GM10248 (cell line): Measurements from ENCODE around the gene EDAR.

Experiments used
- CTCF ChIA-PET: fragments of 300-600 bp; sonication (Branson Sonifier 250); formaldehyde crosslinking; extraction: SDS; loops from one replicate; lab custom pipeline; 2021; ENCODE audit warnings: antibody characterized with exemption; lab: Yijun Ruan, JAX
- POLR2A ChIA-PET: fragments of 350-650 bp; sonication (Branson Sonifier 250); formaldehyde crosslinking; extraction: SDS; loops from one replicate; lab custom pipeline; 2020; ENCODE audit warnings: antibody characterized with exemption; lab: Yijun Ruan, JAX
- DNase-seq: peaks from one replicate; pipeline ENCODE4 v3.0.0; 2012; ENCODE audit errors: extremely low spot score
- CTCF ChIP-seq: IDR thresholded peaks from 2 replicates; pipeline ENCODE4 v1.5.1; 2012; ENCODE audit warnings: mild to moderate bottlenecking, low read depth; ENCODE audit errors: extremely low read depth, missing control alignments, control extremely low read depth

EDAR gene

GRCh38 chr2:109029490-109030201, 40.6 kb upstream of the EDAR start:
- no peak for DNase-seq
- ChIA-PET CTCF (no interaction called here), POLR2A (no interaction called here)
- TF ChIP-seq CTCF = no peak

DNA sequence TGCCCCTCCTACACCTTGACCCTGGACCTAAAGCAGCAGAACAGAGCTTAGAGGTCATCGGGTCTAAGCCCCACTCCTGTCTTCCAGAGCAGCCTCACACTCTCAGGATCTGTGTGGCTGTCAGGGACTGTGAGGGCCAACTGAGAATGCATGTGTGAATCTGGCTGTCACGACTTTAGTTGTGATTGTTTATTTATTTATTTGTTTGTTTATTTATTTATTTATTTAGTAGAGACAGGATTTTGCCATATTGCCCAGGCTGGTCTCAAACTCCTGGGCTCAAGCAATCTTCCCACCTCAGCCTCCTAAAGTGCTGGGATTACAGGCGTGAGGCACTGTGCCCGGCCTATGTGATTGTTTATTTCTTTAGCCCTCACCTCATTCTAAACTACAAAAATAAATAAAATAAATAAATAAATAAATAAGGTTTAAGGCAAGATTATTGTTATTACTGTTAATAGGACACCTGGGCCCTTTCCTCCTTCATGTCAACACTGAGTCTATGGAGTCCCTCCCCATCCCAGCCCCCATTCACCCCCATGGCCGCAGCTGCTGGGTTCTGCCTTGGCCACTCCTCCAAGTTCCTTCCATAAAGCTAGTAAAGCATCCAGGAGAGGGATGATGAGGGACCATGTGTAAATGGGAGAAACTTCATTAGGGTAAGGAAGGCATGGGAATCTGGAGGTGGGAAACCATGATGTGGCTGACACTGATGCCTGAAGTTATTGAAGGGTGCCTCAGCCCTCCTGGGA, 39.9 kb upstream of the EDAR start:
- ChIA-PET POLR2A (no interaction called here), CTCF (no interaction called here)
- TF ChIP-seq CTCF = no peak

DNA sequence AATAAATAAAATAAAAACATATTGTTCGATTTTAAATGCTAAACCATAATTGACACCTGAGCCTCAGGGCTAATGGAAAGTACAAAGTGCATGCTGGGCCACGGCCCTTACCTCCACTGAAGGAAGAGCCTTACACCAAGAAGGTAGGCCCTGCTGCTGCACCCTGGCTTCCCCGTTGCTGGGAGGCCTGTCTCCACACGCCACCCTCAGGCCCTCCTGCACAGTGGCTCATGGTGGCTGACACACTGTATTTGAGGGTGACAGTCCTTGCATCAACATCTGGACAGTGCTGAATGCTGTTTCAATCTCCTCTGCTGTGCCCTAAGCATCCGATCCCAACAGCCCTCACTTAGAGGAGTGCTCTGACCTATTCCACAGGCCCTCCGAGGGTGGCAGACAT, 39.3 kb upstream of the EDAR start:
- TF ChIP-seq CTCF = no peak
- no peak for DNase-seq
- ChIA-PET CTCF (no interaction called here), POLR2A (no interaction called here)

More for the DNA sequence above, 39.9 kb upstream of the EDAR start:
- DNase-seq = no peak

- ChIA-PET CTCF (interaction anchor here (1.0 kb wide), 1 partner anchor 483 kb away, joined by 3 read pairs; no protein-coding TSS in a partner anchor), POLR2A (no interaction called here)
- DNase-seq = no peak
- no peak for TF ChIP-seq CTCF
Observed at GRCh38 chr2:109027702-109028101, 38.7 kb upstream of the EDAR start.

- CTCF ChIA-PET = interaction anchor here (1.4 kb wide), 1 partner anchor 7 kb away, joined by 4 read pairs; no protein-coding TSS in a partner anchor
- POLR2A ChIA-PET = no interaction called here
- no peak for DNase-seq
- no peak for TF ChIP-seq CTCF
Observed at GRCh38 chr2:109024477-109024876, 35.5 kb upstream of the EDAR start.

GRCh38 chr2:109021895-109022300, 32.9 kb upstream of the EDAR start:
- POLR2A ChIA-PET = no interaction called here
- TF ChIP-seq CTCF = no peak
- CTCF ChIA-PET = no interaction called here
- no peak for DNase-seq
